Fibroblast of skin of back (primary cell): Measurements from ENCODE around the gene ZNF200.
A peak's percentile ranks its signal among the peaks of the same experiment; 100 is the strongest.
"Not testable (repeated sequence)": the region's sequence is repeated elsewhere in the genome, so short reads cannot be mapped to it uniquely, and the experiment has no call there.

Experiments used
- DNase-seq: peaks from one replicate; pipeline ENCODE4 v3.0.0-alpha.2; 2013

ZNF200 gene

DNA sequence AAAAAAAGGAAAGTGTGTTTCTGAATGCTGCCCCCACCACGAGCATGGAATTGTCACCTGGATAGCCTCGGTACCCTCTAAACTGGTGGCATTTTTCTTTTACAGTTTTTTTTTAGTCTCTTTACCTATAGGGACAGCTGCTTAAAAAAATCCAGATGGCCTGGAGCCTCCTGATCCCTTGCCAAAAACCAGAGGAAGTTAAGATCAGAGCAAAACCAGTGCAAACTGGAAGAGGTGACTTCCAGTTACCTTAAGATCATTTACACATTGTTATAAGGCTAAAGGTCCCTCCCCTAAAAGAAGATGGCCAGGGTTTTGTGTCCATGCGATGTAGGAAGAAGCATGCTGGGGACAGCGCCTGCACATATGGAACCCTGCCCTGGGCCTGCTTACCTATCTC lies 18.0 kb upstream of the ZNF200 start:
- DNase-seq: no peak

DNA sequence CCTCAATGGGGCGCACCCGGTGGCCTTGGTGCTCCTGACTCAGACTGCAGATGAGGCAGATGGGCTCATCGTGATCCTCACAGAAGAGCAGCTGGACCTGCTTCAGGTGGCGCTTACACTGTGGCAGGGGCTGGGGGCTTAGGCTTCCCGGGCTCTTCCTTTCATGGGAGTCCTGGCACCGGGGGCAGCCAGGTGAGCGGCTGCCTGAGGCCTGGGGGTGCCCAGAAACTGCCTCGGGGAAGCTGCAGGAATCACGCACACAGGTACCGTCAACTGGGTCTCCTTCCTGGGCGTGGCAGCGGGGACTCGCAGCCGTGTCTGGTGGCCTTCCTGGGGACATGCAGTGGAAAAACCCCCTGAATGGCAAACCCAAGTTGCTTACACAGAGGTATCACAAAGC lies 14.5 kb upstream of the ZNF200 start:
- no peak for DNase-seq

DNA sequence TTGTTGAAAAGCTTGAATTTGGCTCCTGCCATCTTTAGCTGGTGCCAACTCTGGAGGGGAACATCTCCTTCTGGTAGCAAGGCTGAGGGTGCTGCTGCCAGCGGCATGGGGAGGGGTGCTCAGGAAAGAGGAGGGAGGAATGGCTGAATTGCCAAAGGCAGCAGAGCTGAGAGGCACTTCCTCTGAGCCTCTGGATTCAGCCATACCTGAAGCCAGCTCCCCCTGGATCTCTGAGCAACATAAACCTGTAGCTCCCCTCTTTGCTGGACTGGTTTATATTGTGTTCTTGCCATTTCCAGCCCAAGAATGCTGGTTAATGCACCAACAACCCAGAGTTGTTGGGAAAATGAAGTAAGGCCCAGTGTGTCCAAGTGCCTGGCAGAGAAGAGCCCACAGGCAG lies 14.1 kb upstream of the ZNF200 start:
- no peak for DNase-seq

DNA sequence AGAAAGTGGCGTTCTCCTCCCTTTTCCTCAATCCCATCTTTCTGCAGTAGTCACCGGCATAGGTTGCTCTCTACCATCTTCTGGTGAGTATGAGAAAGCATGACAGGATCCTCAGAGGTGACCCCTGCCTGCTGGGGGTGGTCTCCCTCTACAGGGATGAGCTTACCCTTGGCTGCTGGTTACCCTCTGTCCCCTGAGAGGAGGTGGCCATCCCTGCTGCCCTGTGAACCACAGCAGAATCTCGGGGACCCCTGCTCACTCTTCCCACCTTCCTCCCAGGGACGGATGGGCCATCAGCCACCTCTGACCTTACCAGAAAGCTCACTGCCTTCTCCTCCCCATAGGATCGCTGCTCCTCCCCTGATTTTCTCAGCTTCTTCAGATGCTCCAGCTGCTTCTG lies 13.6 kb upstream of the ZNF200 start:
- no peak for DNase-seq

DNA sequence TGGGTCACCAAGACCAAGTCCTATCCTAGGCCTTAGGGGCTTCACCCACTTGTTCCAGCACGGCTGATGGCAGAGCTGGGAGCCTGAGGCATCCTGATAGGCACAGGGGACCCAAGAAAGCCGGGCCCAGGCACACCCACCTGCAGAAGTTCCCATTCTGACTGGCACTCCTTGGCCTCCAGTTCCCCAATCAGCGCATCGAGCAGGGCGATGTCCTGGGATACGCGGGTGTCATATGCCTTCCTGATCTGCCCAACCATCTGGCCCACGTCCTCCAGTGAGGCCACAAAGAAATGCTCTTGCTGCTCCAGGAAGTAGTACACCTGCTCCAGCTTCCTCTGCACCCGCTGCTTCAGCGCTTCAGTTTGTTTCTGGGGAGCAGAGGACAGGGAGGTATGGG lies 11.9 kb upstream of the ZNF200 start:
- no peak for DNase-seq

DNA sequence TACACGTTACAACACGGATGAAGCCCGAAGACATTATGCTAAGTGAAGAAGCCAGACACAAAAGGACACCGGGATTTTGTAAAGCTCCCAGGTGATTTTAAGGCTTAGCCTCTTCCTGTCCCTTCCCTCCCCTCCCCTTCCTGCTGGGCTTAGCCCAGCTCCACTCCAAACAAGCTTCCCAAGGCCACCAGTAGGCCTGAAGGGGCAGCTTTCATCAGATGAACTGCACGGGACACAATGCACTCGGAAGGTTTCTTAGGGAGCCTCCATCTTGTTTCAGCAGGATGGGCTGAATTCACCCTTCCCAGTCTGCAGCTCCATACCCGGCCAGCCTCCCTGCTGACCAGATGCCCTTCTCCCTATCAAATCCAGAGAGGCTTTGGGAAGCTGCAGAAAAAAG lies 11.0 kb upstream of the ZNF200 start:
- no peak for DNase-seq

DNA sequence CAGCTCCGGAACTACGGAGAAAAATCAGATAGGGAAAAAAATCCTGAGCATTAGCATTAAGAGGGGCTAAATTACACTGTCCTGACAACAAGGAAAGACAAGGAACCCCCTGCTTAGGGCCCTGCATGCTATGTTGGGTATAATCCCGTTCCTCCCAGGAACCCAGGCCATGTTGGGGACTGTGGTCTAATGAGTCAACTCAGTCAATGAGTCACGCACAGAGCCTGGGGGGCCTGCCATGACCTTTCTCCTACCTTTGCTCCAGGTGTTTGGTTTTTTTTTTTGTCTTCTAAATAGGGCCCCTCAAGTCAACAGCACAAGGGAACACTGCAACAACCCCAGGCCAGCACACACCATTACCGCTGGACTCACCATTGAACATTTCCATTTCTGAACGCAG lies 8.9 kb upstream of the ZNF200 start:
- DNase-seq: no peak

DNA sequence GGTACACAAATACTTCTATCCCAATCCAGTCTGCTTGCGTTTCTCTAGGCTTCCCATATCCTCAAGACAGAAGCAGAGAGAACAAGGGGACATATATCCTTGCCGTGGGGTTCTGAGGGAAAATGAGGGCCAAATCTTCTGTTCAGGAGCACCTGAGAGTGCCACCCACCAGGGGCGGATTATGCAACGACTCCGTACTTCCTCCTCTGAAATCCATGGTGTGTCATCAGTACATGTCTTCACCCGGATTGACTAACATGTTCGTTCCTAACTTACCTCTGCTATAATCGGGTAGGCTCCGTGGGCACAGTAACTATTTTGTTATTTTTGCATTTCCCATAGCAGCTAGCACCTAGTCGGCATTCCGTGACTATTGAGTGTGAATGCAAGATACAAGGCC lies 7.8 kb upstream of the ZNF200 start:
- DNase-seq: no peak

DNA sequence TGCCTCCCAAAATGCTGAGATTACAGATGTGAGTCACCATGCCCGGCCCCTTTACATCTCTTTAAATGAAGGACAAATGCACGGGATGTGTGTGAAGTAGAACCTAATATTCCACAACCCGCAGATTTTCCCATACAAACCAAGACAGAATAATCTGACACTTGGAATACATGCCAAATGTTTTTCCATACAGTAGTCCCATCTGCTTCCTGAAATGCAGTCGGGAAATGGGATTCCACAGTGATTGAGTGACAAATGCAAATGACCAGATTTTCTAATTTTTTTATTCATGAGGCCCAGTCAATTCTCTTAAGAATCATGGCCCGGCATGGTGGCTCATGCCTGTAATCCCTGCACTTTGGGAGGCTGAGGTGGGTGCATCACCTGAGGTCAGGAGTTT lies 6.8 kb upstream of the ZNF200 start:
- DNase-seq: no peak

DNA sequence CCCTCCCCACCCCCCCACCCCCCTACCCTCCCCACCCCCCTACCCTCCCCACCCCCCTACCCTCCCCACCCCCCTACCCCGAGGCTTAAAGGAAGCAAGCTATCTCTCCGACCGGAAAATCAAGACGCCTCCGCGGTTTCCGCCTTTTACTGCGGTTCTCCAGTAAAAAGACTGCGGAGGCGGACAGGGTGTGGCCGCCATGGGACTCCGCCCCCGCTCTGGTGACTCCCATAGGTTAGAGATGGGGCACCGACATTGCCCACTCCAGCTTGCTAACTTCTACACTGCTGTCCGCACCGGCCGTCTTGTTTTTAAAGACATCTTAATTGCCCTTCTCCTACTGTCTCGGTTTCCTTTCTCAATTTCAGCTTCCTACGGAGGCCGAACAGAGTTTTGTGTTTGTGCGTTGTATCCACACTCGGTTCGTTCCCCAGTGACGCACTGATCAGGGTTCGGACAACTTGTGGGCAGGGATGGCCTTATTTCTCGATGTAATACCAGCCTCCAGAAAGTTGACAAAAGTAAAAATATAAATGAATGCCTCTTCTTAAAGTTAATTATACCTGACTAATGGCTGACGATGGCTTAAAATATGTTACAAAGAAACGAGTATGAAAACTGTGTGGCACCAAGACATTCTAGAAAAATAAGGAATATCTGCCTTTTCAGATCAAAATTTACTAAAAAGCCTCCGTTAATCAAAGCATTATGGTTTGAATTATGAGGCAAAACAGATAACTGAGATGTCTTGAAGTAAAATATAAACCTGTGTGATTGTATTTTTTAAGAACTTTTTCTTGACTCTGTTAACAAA lies 1.1 kb upstream of the ZNF200 start:
- no peak for DNase-seq

DNA sequence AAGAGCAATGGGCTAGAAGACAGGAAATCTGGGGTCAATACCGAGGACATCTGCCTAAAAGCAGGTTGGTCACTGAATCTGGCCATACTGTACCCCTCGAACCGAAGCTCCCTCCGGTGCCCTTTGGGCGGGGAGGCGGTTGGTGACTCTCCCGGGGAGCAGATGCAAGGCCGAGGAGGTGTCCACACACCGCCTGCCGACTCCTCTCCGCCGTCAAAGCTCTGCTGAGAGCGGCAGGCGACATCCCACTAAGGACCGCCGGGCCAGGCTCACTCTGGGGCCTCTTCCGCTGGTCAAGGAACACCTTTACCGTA lies 458 bp downstream of the ZNF200 start:
- DNase-seq: no peak

DNA sequence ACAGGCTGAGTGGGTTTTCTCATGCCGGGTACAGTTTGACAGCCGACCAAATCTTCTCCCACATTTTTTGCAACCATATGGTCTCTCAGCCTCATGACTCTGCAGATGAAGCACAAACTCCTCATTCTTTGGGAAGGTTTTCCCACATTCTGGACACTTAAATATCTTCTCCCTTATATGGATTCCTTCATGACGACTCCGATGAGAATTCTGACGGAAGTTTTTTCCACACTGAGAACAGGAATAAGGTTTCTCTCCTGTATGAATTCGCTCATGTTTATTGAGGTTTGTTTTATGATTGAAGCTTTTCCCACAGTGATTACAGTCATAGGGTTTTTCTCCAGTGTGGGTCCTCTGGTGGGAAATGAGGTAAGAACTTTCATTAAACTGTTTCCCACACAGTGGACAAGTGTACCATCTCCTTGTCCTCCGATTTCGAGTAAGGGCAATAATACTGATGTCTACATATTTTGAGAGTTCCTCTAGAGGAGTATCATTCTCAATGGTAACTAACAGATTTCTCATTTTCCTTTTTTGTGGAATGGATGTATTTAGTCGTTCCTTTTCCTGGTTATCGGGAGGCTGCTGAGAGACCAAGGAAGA lies 10.9 kb downstream of the ZNF200 start:
- peak; percentile 1 for DNase-seq

DNA sequence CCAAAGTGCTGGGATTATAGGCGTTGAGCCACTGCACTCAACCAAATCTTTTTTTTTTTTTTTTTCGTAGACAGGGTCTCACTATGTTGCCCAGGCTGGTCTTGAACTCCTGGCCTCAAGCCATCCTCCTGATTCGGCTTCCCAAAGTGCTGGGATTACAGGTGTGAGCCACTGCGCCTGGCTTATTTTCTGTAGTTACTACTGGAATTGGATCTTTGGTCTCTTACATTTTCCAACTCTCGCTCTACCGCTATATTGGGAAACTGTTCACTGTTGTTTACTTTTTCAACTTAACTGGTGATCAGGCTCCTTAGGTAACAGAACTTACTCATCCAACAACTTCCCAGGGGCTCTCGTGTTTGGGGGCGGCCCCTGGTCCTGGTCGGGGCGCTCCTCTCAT lies 14.1 kb downstream of the ZNF200 start:
- no peak for DNase-seq

DNA sequence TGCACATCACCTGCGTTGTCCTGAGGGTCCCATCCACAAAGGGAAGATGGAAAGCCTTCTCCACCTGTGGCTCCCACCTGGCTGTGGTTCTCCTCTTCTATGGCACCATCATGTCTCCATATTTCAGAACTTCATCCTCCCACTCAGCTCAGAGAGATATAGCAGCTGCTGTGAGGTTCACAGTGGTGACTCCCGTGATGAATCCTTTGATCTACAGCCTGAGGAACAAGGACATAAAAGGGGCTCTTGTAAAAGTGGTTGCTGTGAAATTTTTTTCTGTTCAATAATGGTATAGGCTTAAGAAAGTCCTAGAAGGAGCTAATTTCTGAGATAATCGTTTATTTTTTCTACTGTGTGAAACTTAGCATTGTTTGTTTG lies 18.7 kb downstream of the ZNF200 start:
- DNase-seq: no peak

DNA sequence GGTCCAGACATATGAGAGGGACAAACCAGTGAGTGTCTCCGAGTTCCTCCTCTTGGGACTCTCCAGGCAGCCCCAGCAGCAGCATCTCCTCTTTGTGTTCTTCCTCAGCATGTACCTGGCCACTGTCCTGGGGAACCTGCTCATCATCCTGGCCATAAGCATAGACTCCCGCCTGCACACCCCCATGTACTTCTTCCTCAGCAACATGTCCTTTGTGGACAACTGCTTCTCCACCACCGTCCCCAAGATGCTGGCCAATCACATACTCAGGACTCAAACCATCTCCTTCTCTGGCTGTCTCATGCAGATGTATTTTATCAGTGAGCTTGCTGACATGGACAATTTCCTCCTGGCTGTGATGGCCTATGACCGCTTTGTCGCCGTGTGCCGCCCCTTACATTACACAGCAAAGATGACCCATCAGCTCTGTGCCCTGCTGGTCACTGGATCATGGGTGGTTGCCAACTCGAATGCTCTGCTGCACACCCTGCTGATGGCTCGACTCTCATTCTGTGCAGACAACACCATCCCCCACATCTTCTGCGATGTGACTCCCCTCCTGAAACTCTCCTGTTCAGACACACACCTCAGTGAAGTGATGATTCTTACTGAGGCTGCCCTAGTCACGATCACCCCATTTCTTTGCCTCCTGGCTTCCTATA lies 19.2 kb downstream of the ZNF200 start:
- no peak for DNase-seq

DNA sequence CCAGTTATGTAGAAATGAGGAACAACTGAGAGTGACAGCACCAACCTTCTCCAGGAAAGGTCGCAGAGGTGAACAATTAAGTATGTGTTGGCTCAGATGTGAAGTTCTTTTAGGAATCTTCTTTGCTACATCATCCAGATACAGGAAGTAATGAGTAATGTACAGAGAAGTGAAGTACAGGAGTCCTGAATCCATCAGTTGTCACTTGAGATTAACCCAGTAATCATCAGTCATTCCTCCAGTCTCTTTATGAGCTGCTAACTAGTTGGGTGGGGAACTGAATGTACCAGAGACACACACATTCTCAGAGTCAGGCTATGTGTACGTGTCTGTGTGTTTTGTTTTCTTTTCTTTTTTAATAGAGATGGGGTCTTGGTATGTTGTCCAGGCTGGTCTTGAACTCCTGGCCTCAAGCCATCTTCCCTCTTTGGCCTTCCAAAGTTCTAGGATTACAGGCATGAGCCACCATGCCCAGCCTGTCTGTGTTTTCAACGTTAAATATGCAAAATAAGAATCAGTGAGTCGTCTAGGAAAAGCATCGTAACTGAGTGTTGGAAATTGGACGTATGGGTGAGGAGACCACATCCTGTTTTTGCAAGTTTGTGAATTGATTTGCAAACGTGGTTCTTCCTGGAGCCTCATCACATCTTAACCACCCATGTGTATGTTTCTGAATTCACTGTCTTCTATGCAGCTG lies 19.9 kb downstream of the ZNF200 start:
- DNase-seq: no peak

DNA sequence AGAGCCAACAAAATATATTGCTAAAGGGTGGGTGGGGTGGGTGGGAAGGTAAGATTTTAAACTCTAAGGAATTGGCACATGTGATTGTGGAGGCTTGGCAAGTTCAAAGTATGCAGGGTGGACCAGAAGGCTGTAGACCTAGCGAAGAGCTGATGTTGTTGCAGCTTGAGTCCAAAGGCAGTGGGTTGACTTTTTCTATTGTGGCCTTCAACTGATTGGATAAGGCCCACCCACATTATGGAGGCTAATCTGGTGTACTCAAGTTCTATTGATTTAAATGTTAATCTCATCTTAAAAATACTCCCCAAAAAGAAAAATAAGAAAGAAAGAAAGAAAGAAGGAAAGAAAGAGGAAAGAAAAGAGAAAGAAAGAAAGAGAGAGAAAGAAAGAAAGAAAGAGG lies 22.4 kb downstream of the ZNF200 start:
- no peak for DNase-seq

DNA sequence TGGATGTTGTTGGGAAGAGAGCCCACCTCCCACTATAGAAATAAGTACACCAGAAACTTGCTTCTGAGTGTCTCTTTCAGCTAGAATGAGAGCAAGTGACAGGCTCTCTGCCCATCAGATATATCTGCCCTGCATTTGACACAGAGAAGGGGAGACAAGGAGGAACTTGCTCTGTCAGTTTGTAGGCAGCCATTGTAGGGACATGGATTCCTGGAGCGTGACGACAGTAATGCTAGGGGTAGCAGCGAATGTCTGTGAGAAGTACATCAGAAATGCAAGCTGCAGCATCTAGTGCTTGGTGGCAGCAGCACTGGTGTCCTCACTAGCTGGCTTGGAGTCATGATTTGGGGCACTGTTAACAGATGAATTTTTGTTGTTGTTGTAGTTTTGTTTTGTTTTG lies 23.0 kb downstream of the ZNF200 start:
- no peak for DNase-seq

DNA sequence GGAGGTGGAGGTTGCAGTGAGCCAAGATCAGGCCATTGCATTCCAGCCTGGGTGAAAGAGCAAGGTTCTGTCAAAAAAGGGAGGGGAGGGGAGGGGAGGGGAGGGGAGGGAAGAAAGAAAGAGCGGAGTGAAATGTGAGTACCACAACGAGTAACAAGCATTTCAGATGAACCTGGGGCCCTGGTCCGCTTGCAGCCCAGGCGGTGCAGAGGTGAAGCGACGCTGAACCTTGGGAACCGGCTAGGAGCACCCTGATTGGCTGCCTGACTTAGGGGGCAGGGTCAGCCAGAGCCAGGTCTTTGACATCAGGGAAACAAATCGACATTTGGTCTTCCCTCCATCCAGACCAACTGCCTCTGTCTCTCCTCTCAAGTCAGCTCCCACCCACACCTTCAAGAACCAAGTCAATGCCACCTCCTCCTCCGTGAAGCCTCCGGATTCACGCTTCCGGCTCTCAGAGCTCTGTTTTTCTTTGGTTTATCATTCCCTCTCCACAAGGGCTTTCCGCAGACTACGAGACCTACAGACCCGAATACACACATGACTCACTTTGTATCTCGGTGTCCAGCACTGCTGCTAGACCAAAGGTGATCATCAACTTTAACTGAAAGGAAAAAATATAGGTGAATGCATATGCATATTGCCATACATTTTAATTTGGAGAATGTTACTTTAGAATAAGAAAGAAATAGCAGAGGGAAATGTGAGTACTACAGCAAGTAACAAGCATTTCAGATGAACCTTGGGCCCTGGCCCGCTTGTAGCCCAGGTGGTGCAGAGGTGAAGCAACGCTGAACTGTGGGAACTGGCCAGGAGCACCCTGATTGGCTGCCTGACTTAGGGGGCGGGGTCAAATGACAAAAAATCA lies 27.6 kb downstream of the ZNF200 start:
- DNase-seq: no peak

DNA sequence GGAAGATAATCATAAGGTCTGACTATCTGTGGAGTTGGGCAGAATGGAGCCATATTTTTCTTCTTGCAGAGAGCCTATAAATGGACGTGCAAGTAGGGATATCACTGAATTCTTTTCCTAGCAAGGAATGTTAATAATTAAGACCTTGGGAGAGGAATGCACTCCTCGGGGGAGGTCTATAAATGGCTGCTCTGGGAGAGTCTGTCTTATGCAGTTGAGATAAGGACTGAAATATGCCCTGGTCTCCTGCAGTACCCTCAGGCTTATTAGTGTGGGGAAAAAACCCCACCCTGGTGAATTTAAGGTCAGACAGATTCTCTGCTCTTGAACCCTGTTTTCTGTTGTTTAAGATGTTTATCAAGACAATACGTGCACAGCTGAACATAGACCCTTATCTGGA lies 29.0 kb downstream of the ZNF200 start:
- not testable (repeated sequence) for DNase-seq

DNA sequence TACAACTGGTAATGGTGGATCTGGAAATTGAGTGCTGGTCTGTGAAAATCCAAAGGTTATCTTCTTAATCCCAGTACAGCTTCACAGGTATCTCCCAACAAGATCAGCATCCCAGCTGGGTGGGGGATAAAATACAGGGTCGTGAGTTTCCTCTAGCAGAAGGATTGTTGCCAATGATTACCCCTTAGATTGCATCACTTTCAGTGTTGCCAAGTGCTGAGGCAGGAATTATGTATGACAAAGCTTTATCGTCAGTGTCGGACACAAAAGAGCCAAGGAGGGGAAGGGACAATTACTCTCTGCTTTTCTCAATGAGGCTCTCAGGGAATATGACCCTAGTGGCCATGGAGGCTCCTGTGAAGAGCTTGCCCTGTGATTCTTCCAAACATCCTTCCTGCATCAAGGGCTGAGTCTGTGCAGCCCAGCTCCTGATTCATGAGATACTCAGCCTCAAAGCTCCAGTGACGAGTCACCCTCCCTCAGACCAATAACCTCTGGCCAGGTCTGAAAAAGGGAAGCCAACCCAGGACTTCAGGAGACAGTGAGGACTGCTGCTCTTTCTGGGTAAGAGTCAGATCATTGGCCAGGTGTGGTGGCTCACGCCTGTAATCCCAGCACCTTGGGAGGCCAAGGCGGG lies 31.9 kb downstream of the ZNF200 start:
- DNase-seq: no peak
